Stimulated activated CD4-positive, alpha-beta T cell treated with anti-CD3 and anti-CD28 coated beads, TNF-alpha, amount 100 ng/mL, for 4 hours (primary cell): ENCODE results near the gene TIGD6.
"Not testable (repeated sequence)": the region's sequence is repeated elsewhere in the genome, so short reads cannot be mapped to it uniquely, and the experiment has no call there.

Experiments
- DNase-seq, 3 experiments: peaks; one replicate each; pipeline ENCODE4 v3.0.0-alpha.2; 2020; ENCODE audit warnings: low read depth in 3 of 3

TIGD6 gene

DNA sequence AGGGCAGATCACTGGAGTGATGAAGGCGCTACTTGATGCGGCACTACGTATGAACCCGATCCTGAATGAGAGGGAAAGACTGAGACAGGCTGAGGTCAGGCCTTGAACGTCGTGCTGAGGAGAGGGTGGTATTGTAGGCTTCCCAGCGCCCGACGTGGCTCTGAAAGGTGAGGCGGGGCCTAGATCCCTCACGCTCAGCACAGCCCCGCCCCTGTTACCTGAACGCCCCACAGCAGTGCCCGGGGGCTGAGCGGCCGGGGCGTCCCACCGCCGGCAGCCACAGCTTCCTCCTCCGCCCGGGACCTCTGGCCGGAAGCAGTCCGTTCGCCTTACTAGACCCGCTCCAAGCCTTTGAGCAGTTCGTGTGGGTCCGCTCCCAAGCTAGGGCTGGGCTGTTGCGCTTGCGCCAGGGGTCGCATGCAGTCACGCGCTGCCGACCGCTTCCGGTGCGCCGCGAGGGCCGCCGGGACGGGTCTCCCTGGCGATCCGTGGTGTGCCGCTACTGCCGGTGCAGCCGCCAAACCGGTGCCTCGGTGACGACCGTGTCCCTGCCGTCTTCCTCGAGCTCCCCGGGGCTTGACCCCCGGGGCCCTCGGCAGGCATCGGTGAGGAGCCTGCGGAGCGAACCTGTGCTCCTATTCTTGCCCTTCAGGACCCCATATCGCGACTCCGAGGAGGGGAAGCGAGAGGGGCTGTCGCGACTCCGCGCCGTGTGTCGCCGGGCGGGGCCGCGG, at the start of gene TIGD6, which contains the start of gene HMGXB3:
Gene TIGD6, minus strand, starts transcription at position 399 of the 734 bp plus-strand sequence. CDS start 4,306 bp downstream, outside the sequence.
Gene HMGXB3, plus strand, starts transcription at position 484 of the 734 bp plus-strand sequence. CDS start 4,114 bp downstream, outside the sequence.
- DNase-seq, result peak; percentile 58 to 78 (median 61)

DNA sequence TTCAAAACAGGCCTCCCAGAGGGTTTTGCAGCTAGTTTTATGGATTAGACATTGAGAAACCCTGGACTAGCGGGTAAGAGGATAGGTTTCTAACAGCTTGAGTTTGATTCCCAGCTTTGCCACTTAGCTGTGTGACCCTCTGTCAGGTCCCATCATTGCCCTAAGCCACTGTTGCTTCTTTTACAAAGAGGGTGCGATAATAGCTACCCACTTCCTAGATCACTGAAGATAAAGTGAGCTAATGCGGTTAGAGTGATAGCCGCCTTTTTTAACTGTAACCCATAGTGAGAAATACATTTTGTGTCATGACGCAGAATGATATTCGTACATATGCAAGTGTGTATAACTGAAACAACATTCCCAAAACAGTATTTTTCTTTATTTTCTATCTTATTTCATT, 45.6 kb upstream of the TIGD6 start:
- DNase-seq, result no peak

DNA sequence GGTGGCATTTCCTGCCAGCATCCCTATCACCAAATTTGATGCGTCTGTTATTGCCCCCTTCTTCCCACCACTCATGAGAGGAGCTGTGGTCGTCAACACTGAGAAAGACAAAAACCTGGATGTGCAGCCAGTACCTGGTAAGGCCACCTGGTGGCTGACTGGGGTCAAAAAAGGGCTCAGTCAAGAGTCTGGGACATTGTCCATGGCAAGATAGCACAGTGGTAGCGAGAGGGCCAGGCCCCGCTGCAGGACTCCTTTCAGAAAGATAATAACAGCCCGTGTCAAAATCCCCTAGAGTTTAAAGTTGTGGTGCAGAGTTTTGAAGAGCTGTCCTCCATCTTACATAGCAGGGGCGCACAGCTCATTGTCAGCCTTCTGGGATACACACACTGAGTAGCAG, 45.1 kb upstream of the TIGD6 start:
- no peak for DNase-seq

GRCh38 chr5:150044712-150045111, 44.3 kb upstream of the TIGD6 start:
- DNase-seq, result no peak

- DNase-seq, result no peak
Observed at GRCh38 chr5:150044329-150044681, 43.9 kb upstream of the TIGD6 start.

DNA sequence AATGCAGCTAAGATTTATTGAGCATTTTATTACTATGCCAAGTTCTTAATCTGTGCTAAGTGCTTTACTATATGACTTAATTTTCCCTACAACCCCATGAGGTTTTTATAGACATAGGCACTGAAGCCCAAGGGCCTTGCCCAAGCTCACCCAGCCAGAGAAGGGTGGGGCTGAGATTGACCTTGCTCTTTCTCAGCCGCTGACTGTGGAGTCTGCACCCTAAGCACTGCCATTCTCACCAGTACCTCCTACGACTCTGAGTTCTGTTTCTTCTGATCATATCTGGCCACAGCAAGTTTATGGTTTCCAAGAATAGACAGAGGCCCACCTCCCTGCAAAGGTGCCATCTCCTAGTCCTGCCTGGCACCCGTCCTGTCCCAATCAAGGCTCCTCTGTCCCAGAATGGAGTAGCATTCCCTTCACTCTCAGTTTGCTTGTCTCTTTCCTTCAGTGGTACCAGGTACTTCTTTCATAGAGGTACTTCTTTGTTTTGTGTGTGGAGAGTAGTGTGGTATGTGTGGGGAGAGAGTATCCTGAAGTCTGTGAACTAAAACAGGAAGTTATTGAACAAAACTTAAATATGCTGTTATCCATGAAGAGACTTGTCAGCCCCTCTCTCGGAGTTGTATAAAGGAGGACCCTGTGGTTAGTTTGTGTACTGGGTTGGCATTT, 43.3 kb upstream of the TIGD6 start:
- no peak for DNase-seq

DNA sequence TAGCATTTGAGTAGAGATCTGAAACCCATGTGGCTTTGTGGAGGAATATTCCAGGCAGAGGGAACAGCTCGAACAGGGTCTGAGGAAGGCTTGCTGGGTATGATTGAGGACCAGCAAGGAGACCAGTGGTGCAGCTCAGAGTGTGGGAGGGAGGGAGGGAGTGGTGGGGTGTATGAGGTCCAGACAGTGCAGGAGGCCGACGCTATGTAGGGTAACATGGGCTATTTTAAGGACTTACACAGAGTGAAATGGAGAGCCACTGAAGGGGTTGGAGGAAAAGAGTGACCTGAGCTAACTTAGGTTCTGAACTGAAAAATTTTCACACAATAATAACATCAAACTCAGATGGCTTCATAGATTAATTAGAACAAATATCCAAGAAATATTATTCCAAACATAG, 42.0 kb upstream of the TIGD6 start:
- no peak for DNase-seq

DNA sequence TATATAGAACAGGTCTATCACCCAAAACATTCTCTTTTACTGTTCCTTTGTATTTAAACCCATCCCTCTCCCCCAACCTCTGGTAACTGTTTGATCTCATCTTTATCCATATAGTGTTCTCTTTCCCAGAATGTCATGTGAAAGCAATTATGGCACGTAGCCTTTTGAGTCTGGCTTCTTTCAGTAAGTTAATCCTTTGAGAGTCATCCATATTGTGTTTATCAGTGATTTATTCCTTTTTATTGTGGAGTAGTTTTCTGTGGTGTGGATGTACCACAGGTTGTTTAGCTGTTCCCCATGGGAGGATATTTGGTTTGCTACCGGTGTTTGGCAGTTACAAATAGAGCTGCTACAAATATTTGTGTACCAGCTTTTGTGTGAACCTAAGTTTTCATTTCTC, 38.1 kb upstream of the TIGD6 start:
- no peak for DNase-seq

GRCh38 chr5:150036513-150036912, 36.1 kb upstream of the TIGD6 start:
- no peak for DNase-seq

- no peak for DNase-seq
Observed at GRCh38 chr5:150035139-150035895, 34.9 kb upstream of the TIGD6 start.

DNA sequence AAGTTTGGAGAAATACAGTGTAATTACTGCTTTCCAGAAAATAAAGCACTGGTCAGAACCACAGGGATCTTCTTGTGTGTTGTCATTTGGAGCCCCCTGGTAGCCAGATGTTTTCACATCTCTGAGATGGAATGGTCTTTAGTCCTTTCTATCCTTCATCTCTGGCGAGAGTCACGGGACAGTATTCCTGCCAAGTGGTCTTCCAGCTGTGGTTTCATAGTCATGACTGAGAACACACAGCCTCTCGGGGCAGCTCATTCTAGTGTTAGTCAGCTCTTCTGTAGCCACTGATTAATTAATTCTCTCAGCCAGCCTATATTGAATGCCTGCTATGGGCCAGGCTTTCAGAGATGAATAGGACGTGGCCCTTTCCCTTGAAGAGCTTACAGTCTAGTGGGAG, 34.2 kb upstream of the TIGD6 start:
- DNase-seq, result no peak

GRCh38 chr5:150033334-150033733, 32.9 kb upstream of the TIGD6 start:
- no peak for DNase-seq

- not testable (repeated sequence) for DNase-seq
Observed at GRCh38 chr5:150028047-150028446, 27.6 kb upstream of the TIGD6 start.

GRCh38 chr5:150026682-150027172, 26.3 kb upstream of the TIGD6 start:
- no peak for DNase-seq

GRCh38 chr5:150024346-150024984, 24.0 kb upstream of the TIGD6 start:
- no peak for DNase-seq

- no peak for DNase-seq
Observed at GRCh38 chr5:150023136-150023535, 22.7 kb upstream of the TIGD6 start.

DNA sequence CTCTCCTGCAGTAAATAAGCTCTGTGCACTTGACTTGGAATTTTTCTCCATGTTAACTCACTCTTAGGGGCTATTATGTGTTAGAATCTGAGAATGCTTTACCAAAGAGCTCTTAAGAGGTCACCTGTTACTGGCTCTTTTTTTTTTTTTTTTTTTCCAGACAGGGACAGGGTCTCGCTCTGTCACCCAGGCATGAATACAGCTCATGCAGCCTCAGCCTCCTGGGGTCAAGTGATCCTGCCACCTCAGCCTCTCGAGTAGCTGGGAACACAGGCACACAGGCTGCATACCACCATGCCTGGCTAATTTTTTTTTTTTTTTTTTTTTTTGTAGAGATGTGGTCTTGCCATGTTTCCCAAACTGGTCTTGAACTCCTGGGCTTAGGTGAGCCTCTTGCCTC, 22.2 kb upstream of the TIGD6 start:
- DNase-seq, result no peak

GRCh38 chr5:150022158-150022531, 21.7 kb upstream of the TIGD6 start:
- no peak for DNase-seq

GRCh38 chr5:150021491-150022157, 21.2 kb upstream of the TIGD6 start:
- DNase-seq, result no peak

- no peak for DNase-seq
Observed at GRCh38 chr5:150020249-150020648, 19.8 kb upstream of the TIGD6 start.

DNA sequence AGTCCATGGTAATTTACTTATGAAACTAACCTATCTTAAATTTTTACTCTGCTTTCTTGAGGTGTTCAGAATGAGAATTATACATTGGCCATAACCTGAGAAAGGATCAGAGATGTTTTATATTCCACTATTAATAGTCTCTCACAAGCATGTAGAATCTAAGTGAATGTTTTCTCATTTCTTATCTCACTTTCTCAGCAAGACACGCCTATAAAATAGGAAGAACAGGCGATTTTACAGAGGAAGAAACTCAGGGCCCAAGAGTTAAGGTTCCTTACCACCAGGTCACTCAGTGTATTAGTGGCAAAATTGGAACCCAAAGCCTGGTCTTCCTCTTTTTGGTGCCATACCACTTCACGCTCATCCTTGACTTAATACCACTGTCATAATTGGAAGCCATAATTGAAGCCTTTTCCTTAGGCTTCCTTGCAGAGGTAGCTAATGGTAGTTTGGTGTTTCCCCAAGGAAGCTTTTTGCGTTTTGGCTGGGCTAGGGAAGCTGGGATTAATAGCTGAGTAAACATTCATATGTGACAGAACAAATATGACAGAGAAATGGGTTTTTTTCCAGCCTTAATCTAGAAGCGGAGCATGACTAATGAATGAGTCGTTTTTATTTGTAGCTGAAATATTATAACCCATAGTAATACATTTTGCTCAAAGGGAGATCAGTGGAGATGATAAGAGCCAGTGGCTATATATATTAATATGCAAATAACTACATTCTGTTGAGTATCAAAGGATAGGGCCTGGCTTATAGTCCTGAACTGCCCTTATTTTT, 17.0 kb upstream of the TIGD6 start:
- DNase-seq, result no peak
